ENCODE results near the gene TRIM4.
A peak's percentile ranks its signal among the peaks of the same experiment; 100 is the strongest.

Gene TRIM4

DNA sequence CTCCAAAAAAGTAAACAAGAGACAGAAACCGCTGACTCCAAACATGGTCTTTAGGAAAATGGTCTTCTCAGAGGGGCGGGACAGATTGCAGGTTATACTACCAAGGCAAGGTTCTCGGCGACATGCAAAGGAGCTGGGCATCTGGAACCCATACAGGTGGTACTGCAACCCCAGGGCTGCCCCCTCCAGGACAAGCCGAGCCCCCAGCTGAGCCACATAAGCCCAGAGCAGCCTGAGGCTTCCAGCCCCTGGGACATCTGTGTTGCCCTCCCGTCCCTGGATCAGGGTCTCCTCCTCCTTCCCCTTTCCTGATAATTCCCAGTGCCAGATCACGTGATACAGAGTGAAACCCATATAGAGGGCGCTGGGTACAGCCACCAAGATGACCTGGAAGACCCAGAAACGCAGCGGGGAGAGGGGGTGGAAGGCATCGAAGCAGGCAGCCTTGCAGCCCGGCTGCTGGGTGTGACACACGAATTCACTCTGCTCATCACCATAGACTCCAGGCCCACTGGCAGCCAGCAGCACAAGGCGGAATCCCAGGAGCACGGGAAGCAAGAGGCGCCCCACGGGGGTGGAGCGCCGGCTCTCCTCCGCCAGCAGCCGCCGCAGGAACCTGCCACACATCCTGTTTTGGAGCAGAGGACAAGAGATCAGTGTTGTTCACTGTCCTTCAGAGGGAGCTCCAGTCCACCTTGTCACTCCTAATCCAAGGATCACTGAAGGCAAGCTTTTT lies 9.8 kb upstream of the TRIM4 start, which contains the start of gene GJC3:
Gene GJC3 (minus strand): TSS at position 627 of the 736 bp plus-strand sequence. CDS start 0 bp downstream, at position 627.
- DNase-seq (ENCODE audit: low read depth): peak; percentile 60

GRCh38 chr7:99928188-99928587 lies 8.9 kb upstream of the TRIM4 start:
- H3K4me3 ChIP-seq (ENCODE audit: low read length): no peak overlapping the region
- TF ChIP-seq, protein P1, sequence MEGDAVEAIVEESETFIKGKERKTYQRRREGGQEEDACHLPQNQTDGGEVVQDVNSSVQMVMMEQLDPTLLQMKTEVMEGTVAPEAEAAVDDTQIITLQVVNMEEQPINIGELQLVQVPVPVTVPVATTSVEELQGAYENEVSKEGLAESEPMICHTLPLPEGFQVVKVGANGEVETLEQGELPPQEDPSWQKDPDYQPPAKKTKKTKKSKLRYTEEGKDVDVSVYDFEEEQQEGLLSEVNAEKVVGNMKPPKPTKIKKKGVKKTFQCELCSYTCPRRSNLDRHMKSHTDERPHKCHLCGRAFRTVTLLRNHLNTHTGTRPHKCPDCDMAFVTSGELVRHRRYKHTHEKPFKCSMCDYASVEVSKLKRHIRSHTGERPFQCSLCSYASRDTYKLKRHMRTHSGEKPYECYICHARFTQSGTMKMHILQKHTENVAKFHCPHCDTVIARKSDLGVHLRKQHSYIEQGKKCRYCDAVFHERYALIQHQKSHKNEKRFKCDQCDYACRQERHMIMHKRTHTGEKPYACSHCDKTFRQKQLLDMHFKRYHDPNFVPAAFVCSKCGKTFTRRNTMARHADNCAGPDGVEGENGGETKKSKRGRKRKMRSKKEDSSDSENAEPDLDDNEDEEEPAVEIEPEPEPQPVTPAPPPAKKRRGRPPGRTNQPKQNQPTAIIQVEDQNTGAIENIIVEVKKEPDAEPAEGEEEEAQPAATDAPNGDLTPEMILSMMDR (conservative IDR thresholded peaks at IDR 0.05; ENCODE audit: low read length): no peak
- DNase-seq (ENCODE audit: low read depth): no peak

More for the DNA sequence above, 9.8 kb upstream of the TRIM4 start, which contains the start of gene GJC3:
- H3K4me3 ChIP-seq (ENCODE audit: low read length): peak within 1 kb of the TSS; percentile 41
- TF ChIP-seq, protein P1 (conservative IDR thresholded peaks at IDR 0.05; ENCODE audit: low read length): peak; percentile 49

GRCh38 chr7:99927536-99927935 lies 8.2 kb upstream of the TRIM4 start:
- no peak for DNase-seq (ENCODE audit: low read depth)
- TF ChIP-seq, protein P1 (conservative IDR thresholded peaks at IDR 0.05; ENCODE audit: low read length): no peak
- H3K4me3 ChIP-seq (ENCODE audit: low read length): no peak overlapping the region

DNA sequence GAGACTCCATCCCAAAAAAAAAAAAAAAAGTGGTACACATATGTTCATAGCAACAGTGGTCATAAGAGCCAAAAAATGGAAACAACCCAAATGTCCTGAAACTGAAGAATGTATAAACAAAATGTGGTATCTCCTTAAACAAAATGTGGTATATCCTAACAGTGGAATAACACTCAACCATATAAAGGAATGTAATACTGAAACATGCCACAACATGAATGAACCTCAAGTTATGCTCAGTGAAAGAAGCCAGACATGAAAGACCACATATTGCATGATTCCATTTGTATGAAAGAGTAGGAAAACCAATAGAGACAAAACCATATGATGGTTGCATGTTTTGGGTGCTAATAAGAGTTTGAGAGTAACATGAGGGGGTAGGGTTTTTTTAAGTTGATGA lies 7.0 kb upstream of the TRIM4 start:
- H3K4me3 ChIP-seq (ENCODE audit: low read length): no peak overlapping the region
- TF ChIP-seq, protein P1 (conservative IDR thresholded peaks at IDR 0.05; ENCODE audit: low read length): no peak
- DNase-seq (ENCODE audit: low read depth): no peak

- no peak overlapping the region for H3K4me3 ChIP-seq (ENCODE audit: low read length)
- DNase-seq (ENCODE audit: low read depth): no peak
- TF ChIP-seq, protein P1 (conservative IDR thresholded peaks at IDR 0.05; ENCODE audit: low read length): no peak
Measured at GRCh38 chr7:99923200-99923599, 3.9 kb upstream of the TRIM4 start.

- TF ChIP-seq, protein P1 (conservative IDR thresholded peaks at IDR 0.05; ENCODE audit: low read length): no peak
- peak overlapping the region; percentile 89 for H3K4me3 ChIP-seq (ENCODE audit: low read length)
Measured at GRCh38 chr7:99920149-99920548, 819 bp upstream of the TRIM4 start.

DNA sequence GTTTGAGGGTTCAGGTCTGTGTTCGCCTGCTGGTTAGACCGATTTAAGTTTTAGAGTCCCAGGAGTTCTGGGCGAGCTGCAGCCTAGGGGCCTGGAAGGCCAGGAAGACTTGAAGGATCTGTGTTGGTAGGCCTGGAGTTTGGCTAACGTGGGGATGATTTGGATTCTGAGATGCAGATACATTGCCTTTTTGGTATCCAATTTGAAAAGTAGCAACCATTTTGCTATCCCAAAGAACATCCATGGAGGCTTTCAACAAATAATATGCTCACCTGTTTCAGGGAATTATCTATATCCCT lies 433 bp upstream of the TRIM4 start:
- TF ChIP-seq, protein P1 (conservative IDR thresholded peaks at IDR 0.05; ENCODE audit: low read length): no peak
- H3K4me3 ChIP-seq (ENCODE audit: low read length): peak overlapping the region; percentile 89
- no peak for DNase-seq (ENCODE audit: low read depth)

More at GRCh38 chr7:99920149-99920548, 819 bp upstream of the TRIM4 start:
- DNase-seq (ENCODE audit: low read depth): no peak
